CD4-positive, alpha-beta T cell (primary cell): ENCODE data around the gene KRT3. TPM values are rescaled to one million over a fixed set of nuclear protein-coding genes. Genes with fewer than 3 reads are reported as not detected.

Experiments
- ATAC-seq: fragments of 200-7000 bp; cut with Tn5 transposase; one replicate; pipeline ENCODE4 v1.10.0; 2022; ENCODE audit warnings: mild to moderate bottlenecking; ENCODE audit not compliant: poor library complexity
- CTCF ChIA-PET: fragments of 350-600 bp; sonication (Branson Sonifier 250); formaldehyde crosslinking; loops from one replicate; lab custom pipeline; 2021; ENCODE audit warnings: antibody characterized with exemption, inconsistent platforms; lab: Charles Lee
- POLR2A ChIA-PET: fragments of 350-600 bp; sonication (Branson Sonifier 250); formaldehyde crosslinking; loops from one replicate; lab custom pipeline; 2021; ENCODE audit warnings: antibody characterized with exemption, inconsistent platforms; lab: Charles Lee
- DNase-seq, 14 experiments: peaks; one replicate each; pipeline ENCODE4 v3.0.0-alpha.2; 2013 to 2020; ENCODE audit warnings: mixed read lengths in 2 of 14
- H3K27ac ChIP-seq, 2 donors: one replicate each; pipeline versions ENCODE4 v1.5.1 to v1.7.0; 2013; ENCODE audit warnings: low read length in 2 of 2, low read depth in 1 of 2, mild to moderate bottlenecking in 1 of 2
- H3K27me3 ChIP-seq, 2 experiments: 1 replicate in 1 of 2; 2 replicates in 1 of 2; pipeline versions ENCODE4 v1.6.1 to v1.7.0; 2013; ENCODE audit warnings: low read length in 2 of 2, control low read depth in 1 of 2, mild to moderate bottlenecking in 1 of 2, moderate library complexity in 1 of 2; ENCODE audit not compliant: insufficient read depth in 2 of 2, control insufficient read depth in 1 of 2
- H3K36me3 ChIP-seq: one replicate; pipeline ENCODE4 v1.6.1; 2013; ENCODE audit warnings: low read length, control low read depth; ENCODE audit not compliant: insufficient read depth
- H3K4me1 ChIP-seq: one replicate; pipeline ENCODE4 v1.6.1; 2013; ENCODE audit warnings: low read length, control low read depth; ENCODE audit not compliant: insufficient read depth
- H3K4me3 ChIP-seq: one replicate; pipeline ENCODE4 v1.5.1; 2013; ENCODE audit warnings: mild to moderate bottlenecking, low read length, moderate library complexity
- H3K9me3 ChIP-seq, 2 experiments: 1 replicate in 1 of 2; 2 replicates in 1 of 2; pipeline versions ENCODE4 v1.6.1 to v1.7.0; 2013; ENCODE audit warnings: low read length in 2 of 2, mild to moderate bottlenecking in 2 of 2, control low read depth in 1 of 2, moderate library complexity in 1 of 2; ENCODE audit not compliant: control insufficient read depth in 1 of 2, insufficient read depth in 1 of 2
- H3K27ac Mint-ChIP-seq: one replicate; pipeline ENCODE4 v1.8.0; 2020; ENCODE audit warnings: mixed read lengths
- H3K27me3 Mint-ChIP-seq: one replicate; pipeline ENCODE4 v1.8.0; 2021; ENCODE audit warnings: mixed read lengths
- H3K36me3 Mint-ChIP-seq: one replicate; pipeline ENCODE4 v1.8.0; 2021; ENCODE audit warnings: low read depth, mixed read lengths
- H3K4me1 Mint-ChIP-seq: one replicate; pipeline ENCODE4 v1.8.0; 2021; ENCODE audit warnings: low read depth, mixed read lengths
- H3K4me3 Mint-ChIP-seq: one replicate; pipeline ENCODE4 v1.8.0; 2020; ENCODE audit warnings: mild to moderate bottlenecking, mixed read lengths
- H3K9me3 Mint-ChIP-seq: one replicate; pipeline ENCODE4 v1.8.0; 2020; ENCODE audit warnings: mixed read lengths
- CTCF ChIP-seq: fragments of 200-600 bp; IDR thresholded peaks from one replicate; pipeline ENCODE4 v1.8.0; 2022; ENCODE audit warnings: antibody characterized with exemption, mild to moderate bottlenecking
- intact Hi-C, 2 experiments: fragments of 100-400 bp; cut with DNase I in 1 of 2; cut with micrococcal nuclease in 1 of 2; formaldehyde crosslinking; loops; one replicate each; pipeline versions ENCODE4 v1.15.1 to v1.9.0; 2023 to 2025; cut with DNase I, micrococcal nuclease
- total RNA-seq, 174 experiments: library from RNA in 2 of 174; stranded (reverse) in 2 of 174; gene quantifications; one replicate each; pipeline ENCODE4 v1.2.3 and lab custom pipeline; 2021 to 2026

KRT3 gene
- total RNA-seq, 2 experiments from 2014 or later: not detected

- no peaks in the 10 kb centered on the region for H3K9me3 Mint-ChIP-seq
- Histone ChIP-seq H3K36me3 (no peaks in the 10 kb centered on the region), H3K9me3 (no peaks in the 10 kb centered on the region), H3K4me1 (no peaks in the 10 kb centered on the region), H3K27ac (no peak overlapping the region), H3K27me3 (no peaks in the 10 kb centered on the region), H3K4me3 (no peak overlapping the region)
- CTCF ChIA-PET: no interaction called here
- no peak for ATAC-seq
- H3K27me3 Mint-ChIP-seq: no peaks in the 10 kb centered on the region
- no peak for DNase-seq
- no peak for TF ChIP-seq CTCF
- no peak overlapping the region for H3K4me3 Mint-ChIP-seq
- H3K4me1 Mint-ChIP-seq: peaks cover 12% of the 10 kb centered on the region
- POLR2A ChIA-PET: no interaction called here
- no peak overlapping the region for H3K27ac Mint-ChIP-seq
- intact Hi-C loops: no loop called here
- no peaks in the 10 kb centered on the region for H3K36me3 Mint-ChIP-seq
These were observed 32.7 kb upstream of the KRT3 start for GRCh38 chr12:52828591-52829021.

- CTCF ChIA-PET: no interaction called here
- Histone ChIP-seq H3K27ac (no peak overlapping the region), H3K4me1 (no peaks in the 10 kb centered on the region), H3K4me3 (no peak overlapping the region), H3K36me3 (no peaks in the 10 kb centered on the region), H3K27me3 (no peaks in the 10 kb centered on the region), H3K9me3 (no peaks in the 10 kb centered on the region)
- no peaks in the 10 kb centered on the region for H3K27me3 Mint-ChIP-seq
- ATAC-seq (no peak), DNase-seq (no peak)
- peaks cover 12% of the 10 kb centered on the region for H3K4me1 Mint-ChIP-seq
- no peaks in the 10 kb centered on the region for H3K9me3 Mint-ChIP-seq
- H3K36me3 Mint-ChIP-seq: no peaks in the 10 kb centered on the region
- intact Hi-C loops: no loop called here
- no peak overlapping the region for H3K4me3 Mint-ChIP-seq
- POLR2A ChIA-PET: no interaction called here
- no peak overlapping the region for H3K27ac Mint-ChIP-seq
- TF ChIP-seq CTCF: no peak
These were observed 32.2 kb upstream of the KRT3 start for GRCh38 chr12:52828156-52828555.

GRCh38 chr12:52827499-52828090 lies 31.7 kb upstream of the KRT3 start:
- ChIA-PET CTCF (no interaction called here), POLR2A (no interaction called here)
- Mint-ChIP-seq H3K27ac (no peak overlapping the region), H3K4me1 (peaks cover 12% of the 10 kb centered on the region), H3K9me3 (no peaks in the 10 kb centered on the region), H3K36me3 (no peaks in the 10 kb centered on the region), H3K4me3 (no peak overlapping the region), H3K27me3 (no peaks in the 10 kb centered on the region)
- intact Hi-C loops: no loop called here
- TF ChIP-seq CTCF: no peak
- H3K4me1 ChIP-seq: no peaks in the 10 kb centered on the region
- ATAC-seq: no peak
- DNase-seq: no peak
- no peak overlapping the region for H3K4me3 ChIP-seq
- no peaks in the 10 kb centered on the region for H3K36me3 ChIP-seq
- no peaks in the 10 kb centered on the region for H3K27me3 ChIP-seq
- H3K9me3 ChIP-seq: no peaks in the 10 kb centered on the region
- no peak overlapping the region for H3K27ac ChIP-seq
